A673 (cell line): ENCODE measurements around the gene KRT82. TPM values are rescaled to one million over a fixed set of nuclear protein-coding genes. Genes with fewer than 3 reads are reported as not detected.
A peak's percentile ranks its signal among the peaks of the same experiment; 100 is the strongest.

ENCODE experiments used
- BruUV-seq: library from RNA; stranded (reverse); fragments of 400-500 nt; replicated peaks from 2 replicates; lab custom pipeline; 2021; lab: Mats Ljungman, UMichigan
- CTCF ChIA-PET: fragments of 300-600 bp; sonication (Branson Sonifier 250); formaldehyde crosslinking; loops from one replicate; lab custom pipeline; 2022; ENCODE audit warnings: antibody characterized with exemption; lab: Charles Lee
- POLR2A ChIA-PET: fragments of 300-600 bp; sonication (Branson Sonifier 250); formaldehyde crosslinking; loops from one replicate; lab custom pipeline; 2022; ENCODE audit warnings: antibody characterized with exemption; ENCODE audit not compliant: low non-redundant PET; lab: Charles Lee
- DNase-seq: peaks from one replicate; pipeline ENCODE4 v3.0.0-alpha.2; 2015; ENCODE audit warnings: low spot score
- H3K27ac ChIP-seq: fragments of 200-600 bp; sonication (generic); 2 replicates; pipeline ENCODE4 v1.5.1; 2016; ENCODE audit warnings: mixed run types, low read depth, mild to moderate bottlenecking, mixed read lengths, antibody characterized with exemption, low read length; ENCODE audit not compliant: poor library complexity, severe bottlenecking
- H3K27me3 ChIP-seq: fragments of 200-600 bp; sonication (generic); replicated peaks from 2 replicates; pipeline ENCODE4 v1.6.1; 2017; ENCODE audit warnings: mixed run types, low read depth, mild to moderate bottlenecking, mixed read lengths, antibody characterized with exemption, low read length; ENCODE audit not compliant: insufficient read depth, poor library complexity
- H3K36me3 ChIP-seq: fragments of 200-600 bp; sonication (generic); 2 replicates; pipeline ENCODE4 v1.6.1; 2016; ENCODE audit warnings: mixed run types, mild to moderate bottlenecking, mixed read lengths, antibody characterized with exemption, low read length; ENCODE audit not compliant: insufficient read depth, poor library complexity, severe bottlenecking
- H3K4me1 ChIP-seq: fragments of 200-600 bp; sonication (generic); 2 replicates; pipeline ENCODE4 v1.6.1; 2017; ENCODE audit warnings: mixed run types, mild to moderate bottlenecking, mixed read lengths, antibody characterized with exemption, low read length; ENCODE audit not compliant: insufficient read depth, poor library complexity, severe bottlenecking
- H3K4me3 ChIP-seq: fragments of 200-600 bp; sonication (generic); 2 replicates; pipeline ENCODE4 v1.5.1; 2016; ENCODE audit warnings: low read depth, mixed run types, mild to moderate bottlenecking, mixed read lengths, low read length; ENCODE audit not compliant: poor library complexity, severe bottlenecking
- H3K9me3 ChIP-seq: fragments of 200-600 bp; sonication (generic); 2 replicates; pipeline ENCODE4 v1.6.1; 2016; ENCODE audit warnings: mixed run types, low read depth, mild to moderate bottlenecking, mixed read lengths, antibody characterized with exemption, low read length; ENCODE audit not compliant: poor library complexity, severe bottlenecking
- CTCF ChIP-seq: fragments of 300-800, 200-600 bp; sonication (generic); conservative IDR thresholded peaks from 2 replicates; pipeline ENCODE4 v1.5.1; 2017; ENCODE audit warnings: low read depth, mild to moderate bottlenecking, antibody characterized with exemption, low read length, moderate library complexity, mixed read lengths
- EZH2 ChIP-seq: fragments of 200-600 bp; sonication (generic); IDR thresholded peaks from 2 replicates; pipeline ENCODE4 v1.6.1; 2017; ENCODE audit warnings: borderline replicate concordance, low read depth, mild to moderate bottlenecking, mixed read lengths, antibody characterized with exemption, low read length; ENCODE audit not compliant: poor library complexity, severe bottlenecking
- intact Hi-C: fragments of 100-400 bp; cut with micrococcal nuclease; formaldehyde crosslinking; loops from one replicate; pipeline ENCODE4 v1.10.0; 2022; ENCODE audit not compliant: unreplicated experiment
- total RNA-seq: library from RNA; stranded (reverse); gene quantifications from 2 replicates; pipeline ENCODE4 v1.2.3, GENCODE V29; 2021

The KRT82 gene
- total RNA-seq, 1 experiment from 2014 or later: not detected

DNA sequence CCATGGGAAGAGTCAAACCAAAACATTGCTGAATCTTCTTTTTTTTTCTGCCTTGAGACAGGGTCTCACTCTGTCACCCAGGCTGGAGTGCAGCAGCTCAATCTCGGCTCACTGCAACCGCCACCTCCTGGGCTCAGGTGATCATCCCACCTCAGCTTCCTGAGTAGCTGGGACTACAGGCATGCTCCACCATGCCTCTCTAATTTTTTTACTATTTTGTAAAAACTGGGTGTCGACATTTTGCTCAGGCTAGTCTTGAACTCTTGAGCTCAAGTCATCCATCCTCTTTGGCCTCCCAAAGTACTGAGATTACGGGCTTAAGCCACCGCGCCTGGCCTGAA lies 29.5 kb upstream of the KRT82 start:
- no peak overlapping the region for H3K4me3 ChIP-seq
- intact Hi-C loops: no loop called here
- no peaks in the 10 kb centered on the region for H3K36me3 ChIP-seq
- H3K4me1 ChIP-seq: no peaks in the 10 kb centered on the region
- no peaks in the 10 kb centered on the region for H3K9me3 ChIP-seq
- POLR2A ChIA-PET: no interaction called here
- no peak overlapping the region for H3K27ac ChIP-seq
- BruUV-seq: no TSS peak
- H3K27me3 ChIP-seq: peaks cover 22% of the 10 kb centered on the region
- no peak for DNase-seq
- TF ChIP-seq CTCF (no peak), EZH2 (no peak)
- CTCF ChIA-PET: no interaction called here

DNA sequence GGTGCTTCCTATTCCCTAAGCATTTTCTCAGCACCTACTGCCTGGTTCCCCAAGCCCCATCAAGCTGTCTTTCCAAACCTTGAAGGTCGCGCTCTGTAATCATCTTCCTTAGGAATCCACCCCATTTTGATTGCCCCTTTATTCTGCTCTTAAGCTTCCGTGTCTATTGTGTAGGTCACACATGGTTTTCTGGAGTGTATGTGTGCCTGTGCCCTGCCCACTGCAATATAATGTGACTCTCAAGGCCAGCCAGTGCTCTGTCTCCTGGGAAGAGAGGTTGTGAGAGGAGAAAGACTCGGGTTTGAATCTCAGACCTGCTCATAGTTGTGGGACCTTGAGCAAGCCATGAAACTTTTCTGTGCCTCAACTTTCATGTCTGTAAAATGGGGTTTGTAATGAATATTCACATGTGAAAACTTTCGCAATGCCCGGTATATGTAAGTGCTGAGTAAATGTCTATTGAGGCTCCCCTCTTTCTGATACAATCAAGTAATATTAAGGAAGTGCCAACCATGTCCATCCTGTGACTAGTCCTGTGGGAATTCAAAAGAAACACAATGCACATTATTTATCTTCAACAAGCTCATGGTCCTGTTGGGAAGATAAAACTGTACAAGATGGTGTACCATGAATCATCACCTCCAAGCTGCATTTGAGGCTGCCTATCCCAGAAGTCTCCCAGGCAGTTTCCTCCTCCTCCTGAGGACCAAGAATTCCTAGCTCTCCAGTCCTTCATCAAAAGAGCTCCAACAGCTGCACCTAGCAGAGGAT lies 28.8 kb upstream of the KRT82 start:
- Histone ChIP-seq H3K9me3 (no peaks in the 10 kb centered on the region), H3K27ac (no peak overlapping the region), H3K4me1 (no peaks in the 10 kb centered on the region), H3K4me3 (no peak overlapping the region), H3K27me3 (peaks cover 29% of the 10 kb centered on the region), H3K36me3 (no peaks in the 10 kb centered on the region)
- TF ChIP-seq EZH2 (no peak), CTCF (no peak)
- CTCF ChIA-PET: no interaction called here
- intact Hi-C loops: no loop called here
- no TSS peak for BruUV-seq
- POLR2A ChIA-PET: no interaction called here
- DNase-seq: no peak

- Histone ChIP-seq H3K27ac (no peak within 1 kb of the TSS), H3K4me1 (no peaks in the 10 kb centered on the region), H3K27me3 (peaks cover 36% of the 10 kb centered on the region), H3K36me3 (no peaks in the 10 kb centered on the region), H3K4me3 (no peak within 1 kb of the TSS), H3K9me3 (no peaks in the 10 kb centered on the region)
- ChIA-PET POLR2A (no interaction called here), CTCF (no interaction called here)
- TF ChIP-seq CTCF (no peak), EZH2 (no peak)
- intact Hi-C loops: no loop called here
- no TSS peak for BruUV-seq
- DNase-seq: peak; percentile 10
These were observed 28.1 kb upstream of the KRT82 start, which contains the start of gene KRT75 for GRCh38 chr12:52434081-52434733. KRT75 (minus strand) TSS chr12:52434371; CDS start chr12:52434304, 67 bp downstream.
